ENCODE data around the gene PNPLA8. TPM values are rescaled to one million over a fixed set of nuclear protein-coding genes. Genes with fewer than 3 reads are reported as not detected.
"Not testable (repeated sequence)": the region's sequence is repeated elsewhere in the genome, so short reads cannot be mapped to it uniquely, and the experiment has no call there.

The PNPLA8 gene
- total RNA-seq, 1 donor from 2014 or later, result 18.0 TPM

GRCh38 chr7:108557617-108558016, 31.7 kb upstream of the PNPLA8 start:
- peaks cover 47% of the 10 kb centered on the region for H3K36me3 Mint-ChIP-seq
- H3K4me1 Mint-ChIP-seq, result no peaks in the 10 kb centered on the region
- H3K27me3 Mint-ChIP-seq (ENCODE audit: low read depth), result no peaks in the 10 kb centered on the region
- TF ChIP-seq, protein P1, sequence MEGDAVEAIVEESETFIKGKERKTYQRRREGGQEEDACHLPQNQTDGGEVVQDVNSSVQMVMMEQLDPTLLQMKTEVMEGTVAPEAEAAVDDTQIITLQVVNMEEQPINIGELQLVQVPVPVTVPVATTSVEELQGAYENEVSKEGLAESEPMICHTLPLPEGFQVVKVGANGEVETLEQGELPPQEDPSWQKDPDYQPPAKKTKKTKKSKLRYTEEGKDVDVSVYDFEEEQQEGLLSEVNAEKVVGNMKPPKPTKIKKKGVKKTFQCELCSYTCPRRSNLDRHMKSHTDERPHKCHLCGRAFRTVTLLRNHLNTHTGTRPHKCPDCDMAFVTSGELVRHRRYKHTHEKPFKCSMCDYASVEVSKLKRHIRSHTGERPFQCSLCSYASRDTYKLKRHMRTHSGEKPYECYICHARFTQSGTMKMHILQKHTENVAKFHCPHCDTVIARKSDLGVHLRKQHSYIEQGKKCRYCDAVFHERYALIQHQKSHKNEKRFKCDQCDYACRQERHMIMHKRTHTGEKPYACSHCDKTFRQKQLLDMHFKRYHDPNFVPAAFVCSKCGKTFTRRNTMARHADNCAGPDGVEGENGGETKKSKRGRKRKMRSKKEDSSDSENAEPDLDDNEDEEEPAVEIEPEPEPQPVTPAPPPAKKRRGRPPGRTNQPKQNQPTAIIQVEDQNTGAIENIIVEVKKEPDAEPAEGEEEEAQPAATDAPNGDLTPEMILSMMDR (IDR thresholded peaks at IDR 0.05; ENCODE audit: unreplicated experiment), result no peak
- H3K4me3 Mint-ChIP-seq, result no peak overlapping the region
- no peak for DNase-seq (ENCODE audit: low spot score in 2 of 2, unreplicated experiment in 2 of 2)
- H3K9me3 Mint-ChIP-seq, result peaks cover 42% of the 10 kb centered on the region
- H3K27ac Mint-ChIP-seq, result no peak overlapping the region

DNA sequence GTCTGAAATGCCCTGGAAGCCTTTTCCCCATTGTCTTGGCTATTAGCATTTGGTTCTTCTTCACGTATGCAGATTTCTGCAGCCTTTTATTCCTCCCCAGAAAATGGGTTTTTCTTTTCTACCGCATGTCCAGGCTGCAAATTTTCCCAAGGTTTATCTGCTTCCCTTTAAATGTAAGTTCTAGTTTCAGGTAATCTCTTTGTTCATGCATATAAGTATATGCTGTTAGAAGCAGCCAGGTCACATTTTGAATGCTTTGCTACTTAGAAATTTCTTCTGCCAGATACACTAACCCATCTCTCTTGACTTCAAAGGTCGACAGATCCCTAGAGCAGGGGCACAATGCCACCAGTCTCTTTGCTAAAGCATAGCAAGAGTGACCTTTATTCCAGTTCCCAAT, 31.3 kb upstream of the PNPLA8 start:
- H3K4me3 Mint-ChIP-seq, result no peak overlapping the region
- no peak for DNase-seq (ENCODE audit: low spot score in 2 of 2, unreplicated experiment in 2 of 2)
- H3K27ac Mint-ChIP-seq, result no peak overlapping the region
- no peaks in the 10 kb centered on the region for H3K4me1 Mint-ChIP-seq
- peaks cover 44% of the 10 kb centered on the region for H3K36me3 Mint-ChIP-seq
- TF ChIP-seq, protein P1 (IDR thresholded peaks at IDR 0.05; ENCODE audit: unreplicated experiment), result no peak
- no peaks in the 10 kb centered on the region for H3K27me3 Mint-ChIP-seq (ENCODE audit: low read depth)
- H3K9me3 Mint-ChIP-seq, result peaks cover 39% of the 10 kb centered on the region

GRCh38 chr7:108556665-108557064, 30.7 kb upstream of the PNPLA8 start:
- H3K4me3 Mint-ChIP-seq; DNase-seq (ENCODE audit: low spot score in 2 of 2, unreplicated experiment in 2 of 2); H3K27me3 Mint-ChIP-seq (ENCODE audit: low read depth); H3K27ac Mint-ChIP-seq; H3K4me1 Mint-ChIP-seq: not testable (repeated sequence)
- peaks cover 38% of the 10 kb centered on the region for H3K9me3 Mint-ChIP-seq
- H3K36me3 Mint-ChIP-seq, result peaks cover 42% of the 10 kb centered on the region

DNA sequence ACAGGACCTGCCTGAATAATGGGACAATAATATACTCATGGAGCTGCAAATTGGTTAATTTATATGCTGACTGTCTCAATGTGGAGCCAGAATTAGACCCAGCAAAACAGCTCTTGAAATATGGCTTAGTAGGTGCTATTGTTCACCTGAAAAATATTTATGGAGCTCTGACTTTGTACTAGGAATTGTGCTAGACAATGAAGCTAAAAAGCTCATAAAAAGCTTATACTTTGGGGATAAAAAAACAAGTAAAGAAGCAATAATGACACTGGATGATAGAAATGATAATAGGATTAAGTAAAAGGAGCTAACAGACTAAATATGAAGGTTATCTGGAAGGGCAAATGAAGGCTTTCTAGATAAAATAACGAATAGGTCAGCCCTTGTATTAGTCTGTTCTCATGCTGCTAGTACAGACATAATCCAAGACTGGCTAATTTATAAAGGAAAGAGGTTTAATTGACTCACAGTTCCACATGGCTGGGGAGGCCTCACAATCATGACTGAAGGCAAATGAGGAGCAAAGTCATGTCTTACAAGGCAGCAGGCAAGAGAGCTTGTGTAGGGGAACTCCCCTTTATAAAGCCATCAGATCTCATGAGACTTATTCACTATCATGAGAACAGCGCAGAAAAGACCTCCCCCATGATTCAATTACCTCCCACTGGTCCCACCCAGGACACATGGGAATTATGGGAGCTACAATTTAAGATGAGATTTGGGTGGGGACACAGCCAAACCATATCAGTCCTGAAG, 22.4 kb upstream of the PNPLA8 start:
- peaks cover 13% of the 10 kb centered on the region for H3K9me3 Mint-ChIP-seq
- not testable (repeated sequence) for H3K4me3 Mint-ChIP-seq; H3K4me1 Mint-ChIP-seq; DNase-seq (ENCODE audit: low spot score in 2 of 2, unreplicated experiment in 2 of 2); H3K27me3 Mint-ChIP-seq (ENCODE audit: low read depth); H3K36me3 Mint-ChIP-seq; H3K27ac Mint-ChIP-seq

DNA sequence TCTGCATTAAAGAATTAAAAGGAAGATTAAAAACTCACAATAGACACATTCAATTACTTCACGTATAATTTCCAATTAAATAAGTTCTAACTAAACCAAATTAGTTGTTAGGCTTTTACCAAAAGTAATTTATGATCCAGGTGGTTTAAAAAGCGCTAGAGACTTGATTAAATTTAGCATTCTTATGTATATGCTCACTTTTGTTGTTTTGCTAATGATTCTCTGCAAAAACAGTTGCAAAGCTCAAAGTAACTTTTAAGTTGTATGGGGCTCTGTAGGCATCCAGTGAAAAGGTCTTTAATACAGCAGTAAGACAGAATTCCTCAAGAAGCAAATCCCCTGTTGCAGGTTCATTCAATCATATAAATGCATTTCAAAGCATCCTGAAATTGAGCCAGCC, 15.5 kb upstream of the PNPLA8 start:
- DNase-seq (ENCODE audit: low spot score in 2 of 2, unreplicated experiment in 2 of 2), result no peak
- no peak overlapping the region for H3K4me3 Mint-ChIP-seq
- H3K36me3 Mint-ChIP-seq, result peaks cover 2% of the 10 kb centered on the region
- H3K27ac Mint-ChIP-seq, result no peak overlapping the region
- H3K9me3 Mint-ChIP-seq, result no peaks in the 10 kb centered on the region
- TF ChIP-seq, protein P1 (IDR thresholded peaks at IDR 0.05; ENCODE audit: unreplicated experiment), result no peak
- no peaks in the 10 kb centered on the region for H3K4me1 Mint-ChIP-seq
- H3K27me3 Mint-ChIP-seq (ENCODE audit: low read depth), result no peaks in the 10 kb centered on the region

GRCh38 chr7:108538685-108539084, 12.8 kb upstream of the PNPLA8 start:
- H3K9me3 Mint-ChIP-seq; DNase-seq (ENCODE audit: low spot score in 2 of 2, unreplicated experiment in 2 of 2); H3K4me1 Mint-ChIP-seq; H3K36me3 Mint-ChIP-seq; H3K27me3 Mint-ChIP-seq (ENCODE audit: low read depth); H3K27ac Mint-ChIP-seq; H3K4me3 Mint-ChIP-seq: not testable (repeated sequence)

DNA sequence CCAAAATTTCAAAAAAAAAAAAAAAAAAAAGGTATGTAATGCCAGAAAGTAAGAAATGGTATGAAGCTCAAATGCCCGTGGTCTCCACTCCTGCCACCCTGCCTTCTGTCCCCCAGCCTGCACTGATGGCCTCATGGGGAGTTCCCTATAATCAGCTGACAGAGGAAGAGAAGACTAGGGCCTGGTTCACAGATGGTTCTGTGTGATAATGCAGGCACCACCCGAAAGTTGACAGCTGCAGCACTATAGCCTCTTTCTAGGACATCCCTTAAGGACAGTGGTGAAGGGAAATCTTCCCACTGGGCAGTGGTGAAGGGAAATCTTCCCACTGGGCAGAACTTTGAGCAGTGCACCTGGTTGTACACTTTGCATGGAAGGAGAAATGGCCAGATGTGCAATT, 12.3 kb upstream of the PNPLA8 start:
- H3K27ac Mint-ChIP-seq; H3K36me3 Mint-ChIP-seq; H3K27me3 Mint-ChIP-seq (ENCODE audit: low read depth); H3K9me3 Mint-ChIP-seq; DNase-seq (ENCODE audit: low spot score in 2 of 2, unreplicated experiment in 2 of 2); H3K4me3 Mint-ChIP-seq; H3K4me1 Mint-ChIP-seq: not testable (repeated sequence)

- Mint-ChIP-seq H3K36me3 (peaks cover 2% of the 10 kb centered on the region), H3K9me3 (no peaks in the 10 kb centered on the region), H3K4me1 (no peaks in the 10 kb centered on the region), H3K4me3 (no peak overlapping the region), H3K27me3 (ENCODE audit: low read depth) (no peaks in the 10 kb centered on the region), H3K27ac (no peak overlapping the region)
- TF ChIP-seq, protein P1 (IDR thresholded peaks at IDR 0.05; ENCODE audit: unreplicated experiment), result no peak
- no peak for DNase-seq (ENCODE audit: low spot score in 2 of 2, unreplicated experiment in 2 of 2)
Observed at GRCh38 chr7:108537229-108537628, 11.3 kb upstream of the PNPLA8 start.
